Liver (tissue), 9 donors: ENCODE results near the gene MTERF4. TPM values are rescaled to one million over a fixed set of nuclear protein-coding genes. Genes with fewer than 3 reads are reported as not detected.

Source experiments
- DNase-seq: peaks from one replicate; pipeline ENCODE4 v3.0.0-alpha.2; 2017; ENCODE audit warnings: low spot score
- H3K27ac ChIP-seq, 2 donors: one replicate each; pipeline ENCODE4 v1.7.0; 2013; ENCODE audit warnings: inconsistent platforms in 2 of 2, low read length in 2 of 2, control low read depth in 1 of 2, low read depth in 1 of 2, mild to moderate bottlenecking in 1 of 2
- H3K27me3 ChIP-seq, 4 donors: one replicate each; pipeline versions ENCODE4 v1.6.1 to v1.7.0; 2013; ENCODE audit warnings: low read length in 3 of 4, inconsistent platforms in 1 of 4, mild to moderate bottlenecking in 1 of 4, moderate library complexity in 1 of 4; ENCODE audit not compliant: control insufficient read depth in 4 of 4, insufficient read depth in 4 of 4
- H3K36me3 ChIP-seq, 4 donors: one replicate each; pipeline versions ENCODE4 v1.6.1 to v1.7.0; 2013; ENCODE audit warnings: low read length in 3 of 4, mild to moderate bottlenecking in 3 of 4, low read depth in 1 of 4, moderate library complexity in 1 of 4; ENCODE audit not compliant: control insufficient read depth in 4 of 4, insufficient read depth in 3 of 4
- H3K4me1 ChIP-seq, 4 donors: one replicate each; pipeline versions ENCODE4 v1.6.1 to v1.7.0; 2013; ENCODE audit warnings: low read length in 3 of 4, mild to moderate bottlenecking in 3 of 4, moderate library complexity in 1 of 4; ENCODE audit not compliant: control insufficient read depth in 4 of 4, insufficient read depth in 4 of 4
- H3K4me3 ChIP-seq, 3 donors: one replicate each; pipeline versions ENCODE4 v1.6.1 to v1.7.0; 2013; ENCODE audit warnings: low read length in 3 of 3, control low read depth in 1 of 3, low read depth in 1 of 3, mild to moderate bottlenecking in 1 of 3
- H3K9ac ChIP-seq, 2 donors: one replicate each; pipeline ENCODE4 v1.7.0; 2013; ENCODE audit warnings: low read length in 2 of 2, mild to moderate bottlenecking in 2 of 2, moderate library complexity in 2 of 2, control low read depth in 1 of 2, low read depth in 1 of 2
- H3K9me3 ChIP-seq, 4 donors: one replicate each; pipeline versions ENCODE4 v1.6.1 to v1.7.0; 2013; ENCODE audit warnings: low read length in 3 of 4; ENCODE audit not compliant: control insufficient read depth in 4 of 4
- FOXA2 ChIP-seq: IDR thresholded peaks from 2 replicates; pipeline ENCODE4 v1.6.1; 2016; ENCODE audit warnings: antibody characterized with exemption
- GABPA ChIP-seq, 2 donors: IDR thresholded peaks in 1 of 2; conservative IDR thresholded peaks in 1 of 2; 2 replicates each; pipeline ENCODE4 v1.6.1; 2016; ENCODE audit warnings: antibody characterized with exemption in 2 of 2, mild to moderate bottlenecking in 1 of 2, moderate library complexity in 1 of 2
- NR2F2 ChIP-seq: IDR thresholded peaks from 2 replicates; pipeline ENCODE4 v1.6.1; 2016; ENCODE audit warnings: antibody characterized with exemption
- RAD21 ChIP-seq, 2 donors: IDR thresholded peaks; 2 replicates each; pipeline ENCODE4 v1.6.1; 2016; ENCODE audit warnings: antibody characterized with exemption in 2 of 2, mild to moderate bottlenecking in 2 of 2
- RXRA ChIP-seq, 2 donors: IDR thresholded peaks; 2 replicates each; pipeline ENCODE4 v1.6.1; 2017 to 2018; ENCODE audit warnings: antibody characterized with exemption in 2 of 2, mild to moderate bottlenecking in 1 of 2
- TAF1 ChIP-seq: conservative IDR thresholded peaks from 2 replicates; pipeline ENCODE4 v1.6.1; 2016; ENCODE audit warnings: antibody characterized with exemption, mild to moderate bottlenecking
- YY1 ChIP-seq: IDR thresholded peaks from 2 replicates; pipeline ENCODE4 v1.6.1; 2016; ENCODE audit warnings: antibody characterized with exemption, mild to moderate bottlenecking
- WGBS: extraction: QIAGEN DNeasy Blood & Tissue Kit; methylation state at CpG from one replicate; pipeline ENCODE4 v1.1.7; 2013; 5-methylcytosine and 5-hydroxymethylcytosine counted together
- polyA plus RNA-seq, 2 donors: library from polyadenylated mRNA; stranded (reverse) in 1 of 2; unstranded in 1 of 2; fragments of 200-250 nt in 1 of 2; fragments of >200 nt in 1 of 2; fragmentation: Nextera tagmentation in 1 of 2; extraction: Ambion mirVana in 1 of 2; gene quantifications; one replicate each; pipeline versions ENCODE4 v1.2.1 to v1.2.3, GENCODE V29; 2013 to 2015
- total RNA-seq, 2 donors: library from RNA; depleted of rRNA; stranded (reverse); fragments of >200 nt; gene quantifications; one replicate each; pipeline ENCODE4 v1.2.3, GENCODE V29; 2014
- TF ChIP-seq, protein P1 (sequence below): IDR thresholded peaks from 2 replicates; pipeline ENCODE4 v1.6.1; 2016; ENCODE audit warnings: antibody characterized with exemption, mild to moderate bottlenecking
- TF ChIP-seq, protein P2 (sequence below): IDR thresholded peaks from 2 replicates; pipeline ENCODE4 v1.6.1; 2016; ENCODE audit warnings: antibody characterized with exemption
- TF ChIP-seq, protein P3 (sequence below): fragments of 150-350 bp; IDR thresholded peaks from 2 replicates; pipeline ENCODE4 v1.5.1; 2017; ENCODE audit warnings: improper control_type of control experiment, low read depth, low read length; ENCODE audit not compliant: missing input control
- TF ChIP-seq, protein P4 (sequence below): IDR thresholded peaks from 2 replicates; pipeline ENCODE4 v1.6.1; 2016; ENCODE audit warnings: antibody characterized with exemption
- donor health status: healthy.
- donor health status: healthy.
- donor health status: healthy.
- donor health status: healthy.
- donor health status: healthy.

The MTERF4 gene
- total and polyA plus RNA-seq, 4 donors, result 13.3 to 36.7 (median 20.3) TPM

- TF ChIP-seq, protein P1, sequence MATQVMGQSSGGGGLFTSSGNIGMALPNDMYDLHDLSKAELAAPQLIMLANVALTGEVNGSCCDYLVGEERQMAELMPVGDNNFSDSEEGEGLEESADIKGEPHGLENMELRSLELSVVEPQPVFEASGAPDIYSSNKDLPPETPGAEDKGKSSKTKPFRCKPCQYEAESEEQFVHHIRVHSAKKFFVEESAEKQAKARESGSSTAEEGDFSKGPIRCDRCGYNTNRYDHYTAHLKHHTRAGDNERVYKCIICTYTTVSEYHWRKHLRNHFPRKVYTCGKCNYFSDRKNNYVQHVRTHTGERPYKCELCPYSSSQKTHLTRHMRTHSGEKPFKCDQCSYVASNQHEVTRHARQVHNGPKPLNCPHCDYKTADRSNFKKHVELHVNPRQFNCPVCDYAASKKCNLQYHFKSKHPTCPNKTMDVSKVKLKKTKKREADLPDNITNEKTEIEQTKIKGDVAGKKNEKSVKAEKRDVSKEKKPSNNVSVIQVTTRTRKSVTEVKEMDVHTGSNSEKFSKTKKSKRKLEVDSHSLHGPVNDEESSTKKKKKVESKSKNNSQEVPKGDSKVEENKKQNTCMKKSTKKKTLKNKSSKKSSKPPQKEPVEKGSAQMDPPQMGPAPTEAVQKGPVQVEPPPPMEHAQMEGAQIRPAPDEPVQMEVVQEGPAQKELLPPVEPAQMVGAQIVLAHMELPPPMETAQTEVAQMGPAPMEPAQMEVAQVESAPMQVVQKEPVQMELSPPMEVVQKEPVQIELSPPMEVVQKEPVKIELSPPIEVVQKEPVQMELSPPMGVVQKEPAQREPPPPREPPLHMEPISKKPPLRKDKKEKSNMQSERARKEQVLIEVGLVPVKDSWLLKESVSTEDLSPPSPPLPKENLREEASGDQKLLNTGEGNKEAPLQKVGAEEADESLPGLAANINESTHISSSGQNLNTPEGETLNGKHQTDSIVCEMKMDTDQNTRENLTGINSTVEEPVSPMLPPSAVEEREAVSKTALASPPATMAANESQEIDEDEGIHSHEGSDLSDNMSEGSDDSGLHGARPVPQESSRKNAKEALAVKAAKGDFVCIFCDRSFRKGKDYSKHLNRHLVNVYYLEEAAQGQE, result no peak
These were observed 31.3 kb upstream of the MTERF4 start (continued) for GRCh38 chr2:241133436-241133820.

DNA sequence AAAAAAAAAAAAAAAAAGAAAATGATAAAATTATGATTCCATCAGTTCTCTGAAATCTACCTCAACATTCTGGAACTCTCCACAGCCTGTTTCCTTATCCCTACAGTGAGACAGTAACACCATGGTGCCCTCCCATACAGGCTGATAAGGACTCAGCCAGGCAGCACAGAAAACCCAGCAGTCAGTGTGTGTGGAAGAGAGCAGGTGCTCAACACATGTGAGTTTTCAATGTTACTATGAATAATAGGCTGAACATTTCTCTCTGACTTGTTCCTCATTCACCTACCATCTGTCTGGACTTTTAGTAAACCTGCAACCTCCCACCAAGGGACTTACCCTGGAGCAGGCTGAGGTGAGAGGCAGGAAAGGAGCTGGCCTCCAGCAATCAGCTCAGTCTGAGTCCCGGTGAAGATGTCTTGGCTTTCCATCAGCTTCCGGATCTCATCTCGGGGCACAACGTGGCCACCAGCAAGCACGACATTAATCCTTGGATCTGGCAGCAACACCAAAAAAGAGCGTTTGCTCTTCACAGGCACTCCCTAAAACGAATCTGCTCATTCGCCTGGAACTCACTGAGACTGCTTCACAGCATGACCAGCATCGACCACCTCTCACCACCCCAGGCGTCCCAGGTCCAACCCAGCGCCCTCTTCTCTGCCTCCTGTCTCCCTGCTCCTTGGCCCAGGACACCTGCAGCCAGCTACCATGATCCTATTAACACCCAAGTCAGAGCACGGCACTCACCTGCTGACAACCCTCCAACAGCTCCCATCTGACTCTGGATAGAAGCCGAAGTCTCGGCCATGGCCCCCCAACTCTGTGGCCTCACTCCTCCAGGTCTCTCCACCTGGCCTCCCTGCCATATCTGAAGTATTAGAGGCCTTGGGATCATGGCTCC, 30.7 kb upstream of the MTERF4 start:
- Histone ChIP-seq H3K36me3 (no peaks in the 10 kb centered on the region), H3K27me3 (no peaks in the 10 kb centered on the region), H3K9ac (no peak overlapping the region), H3K27ac (no peak overlapping the region), H3K9me3 (no peaks in the 10 kb centered on the region), H3K4me3 (no peak overlapping the region), H3K4me1 (peaks cover 1 to 11% (median 8%) of the 10 kb centered on the region in 4 donors)
- no peak for TF ChIP-seq RAD21 (IDR thresholded peaks at IDR 0.05)
- TF ChIP-seq, protein P2, sequence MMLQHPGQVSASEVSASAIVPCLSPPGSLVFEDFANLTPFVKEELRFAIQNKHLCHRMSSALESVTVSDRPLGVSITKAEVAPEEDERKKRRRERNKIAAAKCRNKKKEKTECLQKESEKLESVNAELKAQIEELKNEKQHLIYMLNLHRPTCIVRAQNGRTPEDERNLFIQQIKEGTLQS, result no peak
- DNase-seq, result no peak
- 96% methylated on average over 14 of the region's 14 CpGs for WGBS

- H3K27me3 ChIP-seq, result no peaks in the 10 kb centered on the region
- H3K4me1 ChIP-seq, result peaks cover 1 to 11% (median 8%) of the 10 kb centered on the region in 4 donors
- no peak overlapping the region for H3K9ac ChIP-seq
- no peaks in the 10 kb centered on the region for H3K36me3 ChIP-seq
- H3K4me3 ChIP-seq, result no peak overlapping the region
- TF ChIP-seq RXRA (IDR thresholded peaks at IDR 0.05) (no peak), TAF1 (no peak), FOXA2 (no peak), NR2F2 (no peak), GABPA (IDR thresholded peaks at IDR 0.05 in 1 of 2, conservative IDR thresholded peaks at IDR 0.05 in 1 of 2) (no peak), YY1 (no peak)
- TF ChIP-seq, protein P1, result no peak
- TF ChIP-seq, protein P3, sequence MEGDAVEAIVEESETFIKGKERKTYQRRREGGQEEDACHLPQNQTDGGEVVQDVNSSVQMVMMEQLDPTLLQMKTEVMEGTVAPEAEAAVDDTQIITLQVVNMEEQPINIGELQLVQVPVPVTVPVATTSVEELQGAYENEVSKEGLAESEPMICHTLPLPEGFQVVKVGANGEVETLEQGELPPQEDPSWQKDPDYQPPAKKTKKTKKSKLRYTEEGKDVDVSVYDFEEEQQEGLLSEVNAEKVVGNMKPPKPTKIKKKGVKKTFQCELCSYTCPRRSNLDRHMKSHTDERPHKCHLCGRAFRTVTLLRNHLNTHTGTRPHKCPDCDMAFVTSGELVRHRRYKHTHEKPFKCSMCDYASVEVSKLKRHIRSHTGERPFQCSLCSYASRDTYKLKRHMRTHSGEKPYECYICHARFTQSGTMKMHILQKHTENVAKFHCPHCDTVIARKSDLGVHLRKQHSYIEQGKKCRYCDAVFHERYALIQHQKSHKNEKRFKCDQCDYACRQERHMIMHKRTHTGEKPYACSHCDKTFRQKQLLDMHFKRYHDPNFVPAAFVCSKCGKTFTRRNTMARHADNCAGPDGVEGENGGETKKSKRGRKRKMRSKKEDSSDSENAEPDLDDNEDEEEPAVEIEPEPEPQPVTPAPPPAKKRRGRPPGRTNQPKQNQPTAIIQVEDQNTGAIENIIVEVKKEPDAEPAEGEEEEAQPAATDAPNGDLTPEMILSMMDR, result no peak
- TF ChIP-seq, protein P4, sequence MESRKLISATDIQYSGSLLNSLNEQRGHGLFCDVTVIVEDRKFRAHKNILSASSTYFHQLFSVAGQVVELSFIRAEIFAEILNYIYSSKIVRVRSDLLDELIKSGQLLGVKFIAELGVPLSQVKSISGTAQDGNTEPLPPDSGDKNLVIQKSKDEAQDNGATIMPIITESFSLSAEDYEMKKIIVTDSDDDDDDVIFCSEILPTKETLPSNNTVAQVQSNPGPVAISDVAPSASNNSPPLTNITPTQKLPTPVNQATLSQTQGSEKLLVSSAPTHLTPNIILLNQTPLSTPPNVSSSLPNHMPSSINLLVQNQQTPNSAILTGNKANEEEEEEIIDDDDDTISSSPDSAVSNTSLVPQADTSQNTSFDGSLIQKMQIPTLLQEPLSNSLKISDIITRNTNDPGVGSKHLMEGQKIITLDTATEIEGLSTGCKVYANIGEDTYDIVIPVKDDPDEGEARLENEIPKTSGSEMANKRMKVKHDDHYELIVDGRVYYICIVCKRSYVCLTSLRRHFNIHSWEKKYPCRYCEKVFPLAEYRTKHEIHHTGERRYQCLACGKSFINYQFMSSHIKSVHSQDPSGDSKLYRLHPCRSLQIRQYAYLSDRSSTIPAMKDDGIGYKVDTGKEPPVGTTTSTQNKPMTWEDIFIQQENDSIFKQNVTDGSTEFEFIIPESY, result no peak
- 95% methylated on average over 7 of the region's 7 CpGs for WGBS
- no peak overlapping the region for H3K27ac ChIP-seq
- no peak for DNase-seq
- no peaks in the 10 kb centered on the region for H3K9me3 ChIP-seq
These were observed 29.4 kb upstream of the MTERF4 start for GRCh38 chr2:241131531-241131930.
